Measurements from ENCODE around the gene ZNF669.

- no peak for TF ChIP-seq CTCF (IDR thresholded peaks at IDR 0.05)
- no peak for TF ChIP-seq POLR2A (IDR thresholded peaks at IDR 0.05)
- no peak for TF ChIP-seq EP300 (IDR thresholded peaks at IDR 0.05)
- TF ChIP-seq POLR2AphosphoS5 (IDR thresholded peaks at IDR 0.05) = no peak
These were observed 16.9 kb downstream of the ZNF669 start for GRCh38 chr1:247087256-247087655.

All from gastroesophageal sphincter (tissue), 3 donors.